SH-SY5Y (cell line): ENCODE results near the gene TSPAN8.

Experiments used
- GATA2 ChIP-seq: IDR thresholded peaks from 2 replicates; pipeline ENCODE4 v1.6.1; 2011; ENCODE audit warnings: mild to moderate bottlenecking, low read depth, low read length
- GATA3 ChIP-seq: IDR thresholded peaks from 2 replicates; pipeline ENCODE4 v1.6.1; 2011; ENCODE audit warnings: low read depth, mild to moderate bottlenecking, low read length, moderate library complexity

GRCh38 chr12:71162832-71163763 is 5.3 kb upstream of the TSPAN8 start:
- TF ChIP-seq GATA2 (no peak), GATA3 (no peak)
